RCC 7860 (cell line): ENCODE measurements around the gene DXO.
"Not testable (repeated sequence)": the region's sequence is repeated elsewhere in the genome, so short reads cannot be mapped to it uniquely, and the experiment has no call there.

Experiments used
- DNase-seq: peaks from one replicate; pipeline ENCODE4 v3.0.0-alpha.2; 2015; ENCODE audit warnings: low spot score
- FAIRE-seq: peaks from 2 replicates; lab custom pipeline; 2012; peaks lifted over from hg19 to GRCh38; lab: Jason Lieb, UNC

Gene DXO

DNA sequence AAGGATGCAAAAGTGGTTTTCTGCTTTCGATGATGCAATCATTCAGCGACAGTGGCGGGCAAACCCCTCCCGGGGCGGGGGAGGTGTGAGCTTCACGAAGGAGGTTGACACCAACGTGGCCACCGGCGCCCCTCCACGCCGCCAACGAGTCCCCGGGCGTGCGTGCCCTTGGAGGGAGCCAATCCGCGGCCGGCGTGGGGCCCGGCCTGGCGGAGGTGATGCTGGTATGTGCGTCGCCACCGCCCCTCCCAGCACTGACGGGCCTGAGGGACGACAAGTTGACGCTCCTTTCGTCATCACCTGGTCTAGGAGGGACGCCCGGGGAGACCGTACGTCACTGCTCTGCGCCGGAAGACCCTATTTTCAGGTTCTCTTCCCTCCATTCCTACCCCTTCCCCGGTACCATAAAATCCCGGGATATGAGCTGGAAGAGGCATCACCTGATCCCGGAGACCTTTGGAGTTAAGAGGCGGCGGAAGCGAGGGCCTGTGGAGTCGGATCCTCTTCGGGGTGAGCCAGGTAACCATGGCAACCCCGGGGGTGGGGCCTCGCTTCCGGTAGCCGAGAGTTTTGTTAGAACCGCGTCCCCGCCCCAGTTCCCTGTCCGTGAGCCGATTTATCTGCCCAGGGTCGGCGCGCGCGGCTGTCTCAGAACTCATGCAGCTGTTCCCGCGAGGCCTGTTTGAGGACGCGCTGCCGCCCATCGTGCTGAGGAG, at the start of gene DXO:
DXO (minus strand) TSS at position 146 of the 716 bp plus-strand sequence. CDS start 463 bp downstream, outside the sequence.
- FAIRE-seq (no peak), DNase-seq (peak; percentile 90)

- not testable (repeated sequence) for FAIRE-seq, DNase-seq
These were observed 42.6 kb upstream of the DXO start, which contains the start of gene C4B for GRCh38 chr6:32014547-32014946. Gene C4B, plus strand, starts transcription at chr6:32014795. Its CDS starts 51 bp downstream, at chr6:32014846.

- not testable (repeated sequence) for DNase-seq, FAIRE-seq
These were observed 41.8 kb upstream of the DXO start for GRCh38 chr6:32013738-32014137.

- not testable (repeated sequence) for FAIRE-seq
These were observed 41.1 kb upstream of the DXO start for GRCh38 chr6:32012941-32013617.

GRCh38 chr6:32010856-32011530, 39.1 kb upstream of the DXO start:
- not testable (repeated sequence) for FAIRE-seq, DNase-seq

More at GRCh38 chr6:32012941-32013617, 41.1 kb upstream of the DXO start:
- DNase-seq = not testable (repeated sequence)

- DNase-seq, FAIRE-seq: not testable (repeated sequence)
These were observed 37.6 kb upstream of the DXO start for GRCh38 chr6:32009537-32009936.

DNA sequence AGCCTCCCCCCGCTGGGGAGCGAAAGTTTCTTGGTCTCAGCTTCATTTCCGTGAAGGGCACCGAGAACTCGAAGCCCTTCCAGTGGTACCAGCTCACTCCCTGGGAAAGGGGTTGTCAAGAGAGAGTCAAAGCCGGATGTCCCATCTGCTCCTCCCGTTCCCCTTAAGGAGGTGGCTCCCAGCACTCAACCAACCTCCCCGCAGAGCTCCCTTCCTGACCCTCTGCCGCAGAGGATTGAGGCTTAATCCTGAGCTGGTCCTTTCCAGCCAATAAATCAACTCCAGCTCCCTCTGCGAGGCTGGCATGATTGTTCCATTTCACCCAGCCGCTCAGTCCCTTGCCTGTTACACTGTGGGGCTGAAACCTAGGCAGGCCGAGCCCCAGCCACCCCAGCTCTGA, 36.7 kb upstream of the DXO start:
- FAIRE-seq, DNase-seq: not testable (repeated sequence)

DNA sequence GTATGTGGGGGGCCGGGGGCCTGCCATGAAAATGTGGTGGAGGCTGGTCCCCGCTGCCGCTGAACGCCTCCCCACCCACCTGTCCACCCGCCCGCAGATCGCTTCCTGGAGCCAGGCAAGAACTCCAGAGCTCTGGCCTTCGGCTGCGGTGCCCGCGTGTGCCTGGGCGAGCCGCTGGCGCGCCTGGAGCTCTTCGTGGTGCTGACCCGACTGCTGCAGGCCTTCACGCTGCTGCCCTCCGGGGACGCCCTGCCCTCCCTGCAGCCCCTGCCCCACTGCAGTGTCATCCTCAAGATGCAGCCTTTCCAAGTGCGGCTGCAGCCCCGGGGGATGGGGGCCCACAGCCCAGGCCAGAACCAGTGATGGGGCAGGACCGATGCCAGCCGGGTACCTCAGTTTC, 36.1 kb upstream of the DXO start:
- not testable (repeated sequence) for DNase-seq, FAIRE-seq

- FAIRE-seq, DNase-seq: not testable (repeated sequence)
These were observed 35.1 kb upstream of the DXO start for GRCh38 chr6:32007086-32007485.

- not testable (repeated sequence) for DNase-seq, FAIRE-seq
These were observed 34.1 kb upstream of the DXO start for GRCh38 chr6:32005991-32006529.

DNA sequence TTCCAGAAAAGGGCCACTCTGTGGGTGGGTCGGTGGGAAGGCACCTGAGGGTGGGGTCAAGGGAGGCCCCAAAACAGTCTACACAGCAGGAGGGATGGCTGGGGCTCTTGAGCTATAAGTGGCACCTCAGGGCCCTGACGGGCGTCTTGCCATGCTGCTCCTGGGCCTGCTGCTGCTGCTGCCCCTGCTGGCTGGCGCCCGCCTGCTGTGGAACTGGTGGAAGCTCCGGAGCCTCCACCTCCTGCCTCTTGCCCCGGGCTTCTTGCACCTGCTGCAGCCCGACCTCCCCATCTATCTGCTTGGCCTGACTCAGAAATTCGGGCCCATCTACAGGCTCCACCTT, 33.6 kb upstream of the DXO start:
- not testable (repeated sequence) for DNase-seq, FAIRE-seq

- not testable (repeated sequence) for DNase-seq, FAIRE-seq
These were observed 33.1 kb upstream of the DXO start for GRCh38 chr6:32004864-32005537.

DNA sequence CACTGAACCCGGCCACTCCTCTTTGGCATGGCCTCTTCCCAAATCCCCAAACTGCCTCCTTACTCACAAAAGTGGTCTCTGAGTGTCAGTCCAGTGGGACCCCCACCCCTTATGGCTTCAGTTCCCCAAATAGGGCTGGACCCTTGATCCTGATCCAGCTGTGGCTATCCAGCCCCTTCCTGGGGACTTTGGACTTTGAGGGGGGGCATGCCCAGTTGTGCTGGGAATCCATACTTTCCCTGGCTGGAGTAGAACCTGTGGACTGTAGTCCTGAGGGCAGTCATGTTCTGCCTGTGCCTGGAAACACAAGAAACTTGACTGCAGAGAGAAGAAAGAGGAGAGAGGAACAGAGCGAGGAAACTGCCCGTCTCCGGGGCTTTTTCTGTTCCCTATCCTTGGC, 32.5 kb upstream of the DXO start:
- not testable (repeated sequence) for DNase-seq, FAIRE-seq

DNA sequence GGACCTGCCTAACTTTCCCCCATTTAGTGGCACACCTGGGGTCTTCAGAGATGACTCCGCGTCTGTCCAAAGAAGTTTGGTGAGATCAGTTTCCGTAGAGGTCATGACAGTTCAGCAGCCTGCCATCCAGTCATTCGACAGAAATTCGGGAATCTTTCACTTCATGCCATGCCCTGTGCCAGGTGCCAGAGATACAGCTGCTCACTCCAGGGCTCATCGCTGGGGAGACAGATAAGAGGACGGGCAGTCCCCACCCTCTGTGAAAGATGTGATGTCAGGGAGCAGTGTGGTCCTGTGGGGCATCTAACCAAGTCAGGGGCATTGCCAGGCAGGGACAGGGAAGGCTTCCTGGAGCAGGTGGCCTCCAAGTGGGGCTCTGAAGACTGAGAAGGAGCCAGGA, 31.4 kb upstream of the DXO start:
- not testable (repeated sequence) for DNase-seq, FAIRE-seq

DNA sequence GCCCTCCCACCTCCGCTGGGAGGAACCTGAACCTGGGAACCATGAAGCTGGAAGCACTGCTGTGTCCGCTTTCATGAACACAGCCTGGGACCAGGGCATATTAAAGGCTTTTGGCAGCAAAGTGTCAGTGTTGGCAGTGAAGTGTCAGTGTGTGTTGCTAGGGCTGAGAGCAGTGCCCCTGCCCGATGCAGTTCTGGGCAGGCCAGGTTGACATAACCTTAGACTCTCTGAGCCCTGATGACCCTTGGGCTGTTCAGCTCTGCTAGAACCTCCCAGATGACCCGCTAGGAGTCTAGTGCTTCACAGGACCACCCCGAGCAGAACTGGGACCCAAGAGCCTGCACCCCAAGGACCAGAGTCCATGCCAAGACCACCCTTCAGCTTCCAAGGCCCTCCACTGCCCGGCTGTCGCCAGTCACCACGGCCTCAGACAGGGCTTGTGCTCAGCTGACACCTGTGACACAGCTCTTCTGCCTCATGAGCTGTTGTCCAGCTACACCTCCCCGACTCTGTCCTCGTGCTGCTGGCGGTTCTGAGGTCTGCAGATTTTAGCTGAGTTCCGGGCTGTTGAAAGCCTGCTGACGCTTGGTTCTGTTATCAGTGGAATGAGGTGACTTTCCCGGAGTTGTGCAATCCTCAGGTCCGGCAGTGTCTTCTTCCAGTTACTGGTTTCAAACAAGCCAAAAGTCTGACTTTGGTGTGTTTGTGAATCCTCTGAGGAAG, 30.8 kb upstream of the DXO start:
- not testable (repeated sequence) for FAIRE-seq, DNase-seq

- FAIRE-seq = not testable (repeated sequence)
These were observed 24.4 kb upstream of the DXO start for GRCh38 chr6:31996385-31996784.

DNA sequence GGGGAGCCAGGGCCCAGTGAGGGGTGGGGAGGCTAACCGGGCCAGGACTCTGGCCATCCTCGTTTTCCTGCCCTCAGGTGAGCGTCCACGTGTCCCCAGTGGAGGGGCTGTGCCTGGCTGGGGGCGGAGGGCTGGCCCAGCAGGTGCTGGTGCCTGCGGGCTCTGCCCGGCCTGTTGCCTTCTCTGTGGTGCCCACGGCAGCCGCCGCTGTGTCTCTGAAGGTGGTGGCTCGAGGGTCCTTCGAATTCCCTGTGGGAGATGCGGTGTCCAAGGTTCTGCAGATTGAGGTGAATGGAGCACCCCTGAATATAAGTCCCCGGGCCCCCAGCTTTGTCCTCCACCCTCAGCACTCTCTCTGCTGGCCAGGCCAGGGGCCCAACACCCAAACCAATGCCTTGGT, 22.5 kb upstream of the DXO start:
- not testable (repeated sequence) for DNase-seq, FAIRE-seq

More at GRCh38 chr6:31996385-31996784, 24.4 kb upstream of the DXO start:
- not testable (repeated sequence) for DNase-seq

DNA sequence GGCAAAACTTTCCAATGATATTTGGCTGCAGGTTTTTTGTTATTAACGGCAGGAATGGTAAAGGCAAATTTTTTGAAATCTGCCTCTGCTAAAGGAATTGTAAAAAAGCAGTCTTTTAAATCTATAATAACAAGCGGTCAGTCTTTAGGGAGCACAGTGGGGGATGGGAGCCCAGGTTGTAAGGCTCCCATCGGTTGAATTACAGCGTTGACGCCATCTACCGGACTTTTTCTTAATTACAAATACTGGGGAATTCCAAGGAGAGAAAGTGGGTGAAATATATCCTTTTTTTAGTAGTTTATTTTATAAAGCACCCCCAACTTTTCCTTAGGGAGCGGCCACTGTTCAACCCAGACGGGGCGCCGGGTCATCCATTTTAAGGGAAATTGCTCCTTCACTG, 17.4 kb upstream of the DXO start:
- DNase-seq, FAIRE-seq: not testable (repeated sequence)

DNA sequence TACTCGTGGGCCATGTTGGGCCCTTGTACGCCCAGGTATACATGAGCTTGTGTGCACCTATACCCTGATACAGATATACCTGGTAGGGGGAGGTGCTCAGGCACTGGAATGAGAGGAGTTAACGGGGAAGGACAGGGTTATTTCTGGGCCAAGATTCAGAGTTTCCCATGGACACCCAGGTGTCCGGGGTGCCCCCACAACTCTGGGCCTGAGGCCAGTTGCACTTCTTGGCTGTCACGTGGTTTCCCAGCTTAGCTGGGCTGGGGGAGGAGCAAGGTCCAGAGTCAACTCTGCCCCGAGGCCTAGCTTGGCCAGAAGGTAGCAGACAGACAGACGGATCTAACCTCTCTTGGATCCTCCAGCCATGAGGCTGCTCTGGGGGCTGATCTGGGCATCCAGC, 9.8 kb upstream of the DXO start, which contains the start of gene C4A:
C4A (plus strand) TSS at position 314 of the 400 bp plus-strand sequence; CDS start at position 365, 51 bp downstream.
- not testable (repeated sequence) for DNase-seq, FAIRE-seq
